OCI-M2 (cell line): ENCODE results near the gene SH3RF3.

Experiments used
- DNase-seq: peaks from one replicate; lab custom pipeline; 2025; ENCODE audit not compliant: unreplicated experiment; lab: John Stamatoyannopoulos, UW

SH3RF3 gene

DNA sequence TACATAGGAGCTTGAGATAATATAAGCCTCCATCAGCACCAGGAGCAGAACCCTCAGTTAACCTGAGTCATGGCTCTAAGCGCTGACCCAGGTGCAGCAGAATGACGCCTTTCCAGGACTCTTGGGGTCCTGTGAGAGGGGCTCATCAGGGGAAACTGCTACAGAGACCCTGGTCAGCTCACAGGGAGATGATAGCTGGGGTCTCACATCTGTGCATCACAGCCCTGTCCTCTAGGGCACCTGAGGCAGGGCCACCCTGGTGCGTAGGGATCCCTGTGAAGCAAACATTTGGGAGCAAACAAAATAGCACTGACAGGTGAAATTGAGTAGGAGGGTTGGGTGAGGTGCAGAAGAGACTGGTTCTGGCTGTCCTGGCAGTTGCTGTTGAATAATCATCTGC lies 219.2 kb downstream of the SH3RF3 start:
- DNase-seq: no peak

- no peak for DNase-seq
Observed at GRCh38 chr2:109348671-109349502, 219.9 kb downstream of the SH3RF3 start.

- DNase-seq: no peak
Observed at GRCh38 chr2:109349503-109350465, 220.8 kb downstream of the SH3RF3 start.

- DNase-seq: no peak
Observed at GRCh38 chr2:109350526-109350925, 221.5 kb downstream of the SH3RF3 start.

DNA sequence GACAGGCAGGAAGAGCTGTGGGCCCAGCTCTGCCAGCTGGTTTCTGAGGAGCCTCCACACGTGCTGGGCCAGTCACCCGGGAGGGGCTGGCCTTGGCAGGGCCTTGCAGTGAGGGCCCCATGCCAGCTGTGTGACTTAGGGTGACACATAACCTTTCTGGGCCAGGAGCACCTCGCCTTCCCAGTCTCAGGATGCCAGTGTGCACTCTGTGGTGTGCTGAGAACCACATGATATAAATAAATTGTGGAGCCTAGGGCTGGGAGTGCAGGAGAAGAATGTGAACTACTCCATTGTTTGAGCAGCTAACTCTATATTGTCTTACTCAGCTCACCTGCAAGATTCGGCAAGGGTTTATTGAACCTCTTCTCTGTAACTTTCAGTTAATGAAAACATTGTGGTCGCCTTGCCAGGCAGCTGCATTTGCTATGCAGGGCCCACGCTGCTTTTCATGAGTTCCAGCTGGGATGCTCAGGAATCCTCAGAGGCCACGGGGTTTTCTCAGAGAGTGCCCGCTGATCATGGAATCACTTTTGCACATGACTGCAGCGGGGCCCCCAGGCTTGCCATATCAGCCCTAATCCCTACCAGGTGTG lies 222.3 kb downstream of the SH3RF3 start:
- no peak for DNase-seq

DNA sequence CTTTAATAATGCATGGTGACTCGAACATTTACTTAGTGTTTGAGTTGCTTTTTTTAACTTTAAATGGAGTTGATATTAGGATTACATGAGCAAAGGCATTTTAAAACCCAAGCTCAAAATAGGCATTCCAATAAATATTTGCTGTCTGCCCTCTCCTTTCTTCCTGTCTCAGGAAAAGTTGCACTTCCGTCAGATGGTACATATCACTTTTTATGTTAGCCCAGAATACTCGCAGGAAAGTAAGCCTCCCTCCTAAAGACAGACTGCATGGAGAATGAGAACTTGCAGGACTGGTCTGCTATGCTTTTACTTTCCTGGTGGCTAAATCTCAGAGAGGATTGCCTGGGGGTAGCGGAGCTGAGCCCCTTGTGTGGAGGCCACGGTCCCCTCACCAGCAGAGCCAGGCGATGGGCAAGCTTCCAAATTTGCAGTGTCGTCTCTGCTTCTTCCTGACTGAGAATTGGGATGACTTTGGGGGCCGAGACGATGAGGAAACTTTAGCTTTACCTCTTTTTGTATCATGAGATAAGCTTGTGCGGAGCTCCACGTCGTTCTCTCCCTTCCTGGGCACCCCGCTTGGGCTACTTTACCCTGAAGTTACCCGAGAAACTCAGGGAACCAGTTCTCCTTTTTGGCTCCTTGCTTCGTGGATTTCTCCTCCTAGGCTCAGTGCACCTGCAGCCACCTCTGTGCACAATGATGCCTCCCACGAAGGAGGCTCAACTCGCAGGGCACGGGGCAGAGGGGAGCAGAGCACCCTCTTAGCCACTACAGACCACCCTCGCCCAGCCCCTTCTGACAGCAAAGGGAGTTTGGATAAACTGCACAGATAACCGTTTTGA lies 223.3 kb downstream of the SH3RF3 start:
- DNase-seq: no peak

DNA sequence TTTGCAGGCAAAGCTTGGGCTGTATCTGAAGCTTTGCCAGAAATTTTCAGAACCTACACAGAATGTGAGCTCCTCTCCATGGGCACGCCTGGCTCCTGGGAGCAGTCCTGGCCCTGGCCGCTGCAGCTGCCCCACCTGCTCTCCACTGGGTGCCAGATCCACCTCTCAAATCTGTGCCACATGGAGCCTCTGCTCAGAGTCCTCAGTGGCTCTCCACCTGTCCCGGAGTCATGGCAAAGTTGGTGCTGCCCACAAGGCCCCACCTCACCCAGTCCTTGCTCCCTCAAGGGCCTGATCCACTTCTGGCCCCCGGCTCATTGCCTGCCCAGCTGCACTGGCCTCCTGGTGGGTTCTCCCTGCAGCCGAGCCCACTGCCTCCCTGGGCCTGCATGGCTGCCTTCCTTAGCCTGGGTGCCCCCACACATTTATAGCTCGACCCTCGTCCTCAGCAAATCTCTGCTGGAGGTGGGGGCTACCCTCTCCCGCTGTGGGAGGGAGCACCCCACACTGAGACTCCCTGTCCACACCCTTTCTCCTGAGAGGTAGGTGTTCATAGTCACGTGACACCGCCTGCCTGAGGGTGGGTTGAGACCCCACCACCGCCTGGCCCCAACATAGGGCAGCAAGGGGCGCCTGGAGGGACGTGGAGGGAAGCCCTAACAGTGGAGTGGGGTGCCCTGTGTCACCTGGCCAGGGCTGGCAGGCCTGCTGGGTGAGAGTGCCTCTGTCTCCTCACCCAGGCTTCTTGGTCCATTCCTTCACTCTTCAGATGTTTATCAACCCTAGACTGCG lies 224.1 kb downstream of the SH3RF3 start:
- no peak for DNase-seq

DNA sequence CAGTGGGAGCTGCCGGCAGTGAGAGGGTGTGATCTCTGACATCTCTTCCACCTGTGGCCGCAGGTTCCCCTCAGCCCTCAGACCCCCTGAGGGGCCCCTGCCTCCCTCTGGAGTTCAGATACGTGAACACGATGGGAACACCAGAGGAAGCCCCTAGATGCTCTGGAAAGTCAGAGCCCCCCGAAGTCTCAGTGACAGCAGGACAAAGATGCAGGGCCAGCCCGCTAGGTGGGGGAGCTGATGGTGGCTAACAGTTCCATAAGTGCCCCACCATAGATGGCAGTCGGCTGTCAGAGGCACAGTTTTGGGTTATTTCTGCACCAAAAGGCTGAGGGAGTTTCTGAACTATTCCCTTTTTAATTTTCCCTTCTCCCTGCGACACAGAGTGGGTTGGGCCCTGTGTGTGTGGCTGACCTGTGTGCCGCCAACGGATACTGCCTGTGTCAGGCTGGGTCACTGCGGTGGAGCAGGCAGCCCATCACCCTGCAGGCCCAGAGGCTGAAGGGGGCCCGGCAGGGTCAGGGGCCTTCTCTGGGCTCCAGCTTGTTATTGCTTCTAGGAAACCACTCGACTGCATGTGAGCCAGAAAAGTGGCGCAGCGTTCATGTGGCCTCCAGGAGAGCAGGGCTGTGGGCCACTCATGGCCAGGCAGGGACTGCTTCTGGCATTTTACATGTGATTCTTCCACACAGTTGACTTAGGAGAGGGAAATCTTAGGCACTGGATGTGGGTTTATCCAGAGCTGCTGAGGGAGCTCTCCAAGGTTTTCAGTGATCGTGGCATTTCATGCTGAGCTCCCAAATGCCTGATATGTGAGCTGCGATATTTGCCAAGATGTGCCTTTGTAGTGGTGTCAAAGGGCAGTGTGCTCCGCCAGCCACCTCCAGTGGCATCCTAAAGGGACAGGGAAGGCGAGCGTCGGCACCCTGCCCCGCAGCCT lies 225.1 kb downstream of the SH3RF3 start:
- no peak for DNase-seq

- DNase-seq: no peak
Observed at GRCh38 chr2:109355192-109355843, 226.3 kb downstream of the SH3RF3 start.

DNA sequence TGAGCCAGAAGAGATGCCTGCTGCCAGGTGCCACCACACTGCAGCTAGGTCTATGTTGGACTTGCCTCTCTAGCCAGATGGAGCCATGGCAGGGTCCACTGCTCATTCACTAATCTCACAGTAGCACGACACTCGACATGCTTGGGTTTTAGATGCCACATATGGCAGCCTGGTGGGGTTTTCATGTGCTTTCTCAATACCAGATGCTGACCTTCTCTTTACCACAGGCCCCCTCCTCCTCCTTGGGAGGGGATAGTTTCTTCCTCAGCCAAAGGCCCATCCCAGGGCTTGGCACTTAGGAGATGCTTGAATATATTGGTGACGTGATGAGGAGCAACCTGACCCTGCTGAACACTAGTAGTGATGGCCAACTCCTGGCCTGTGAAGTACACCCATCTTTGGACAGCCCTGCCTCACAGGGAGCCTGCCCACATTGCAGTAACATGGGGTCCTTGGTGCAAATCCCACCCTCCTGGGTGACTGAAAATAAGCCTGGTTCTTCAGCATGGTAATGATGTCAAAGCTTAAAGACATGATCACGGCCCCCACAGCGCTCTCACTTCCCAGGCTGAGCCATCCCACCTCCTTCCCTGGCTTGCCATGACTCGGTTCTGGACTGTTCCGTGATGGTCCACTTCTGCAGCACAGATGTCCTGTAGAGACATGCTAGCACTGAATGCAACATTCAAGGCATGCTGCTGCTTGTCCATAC lies 227.5 kb downstream of the SH3RF3 start:
- no peak for DNase-seq

- no peak for DNase-seq
Observed at GRCh38 chr2:109364217-109364616, 235.2 kb downstream of the SH3RF3 start.

GRCh38 chr2:109365131-109365530 lies 236.1 kb downstream of the SH3RF3 start:
- no peak for DNase-seq

GRCh38 chr2:109367683-109368082 lies 238.7 kb downstream of the SH3RF3 start:
- DNase-seq: no peak

DNA sequence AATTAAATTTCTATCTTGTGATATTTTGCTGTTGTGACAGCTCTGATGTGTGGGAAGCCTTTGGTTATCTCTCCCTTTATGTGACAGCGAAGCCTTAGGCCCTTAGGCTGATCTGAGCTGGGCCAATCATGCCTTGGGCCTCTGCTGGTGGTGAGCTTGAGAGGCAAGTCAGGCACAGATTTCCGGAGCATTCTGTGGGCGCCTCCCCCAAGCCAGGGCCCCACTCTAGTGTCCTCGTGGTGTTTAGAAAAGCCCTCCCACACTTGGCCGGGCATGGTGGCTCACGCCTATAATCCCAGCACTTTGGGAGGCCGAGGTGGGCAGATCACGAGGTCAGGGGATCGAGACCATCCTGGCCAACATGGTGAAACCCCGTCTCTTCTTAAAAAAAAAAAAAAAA lies 239.8 kb downstream of the SH3RF3 start:
- no peak for DNase-seq

- no peak for DNase-seq
Observed at GRCh38 chr2:109369671-109370191, 240.7 kb downstream of the SH3RF3 start.

DNA sequence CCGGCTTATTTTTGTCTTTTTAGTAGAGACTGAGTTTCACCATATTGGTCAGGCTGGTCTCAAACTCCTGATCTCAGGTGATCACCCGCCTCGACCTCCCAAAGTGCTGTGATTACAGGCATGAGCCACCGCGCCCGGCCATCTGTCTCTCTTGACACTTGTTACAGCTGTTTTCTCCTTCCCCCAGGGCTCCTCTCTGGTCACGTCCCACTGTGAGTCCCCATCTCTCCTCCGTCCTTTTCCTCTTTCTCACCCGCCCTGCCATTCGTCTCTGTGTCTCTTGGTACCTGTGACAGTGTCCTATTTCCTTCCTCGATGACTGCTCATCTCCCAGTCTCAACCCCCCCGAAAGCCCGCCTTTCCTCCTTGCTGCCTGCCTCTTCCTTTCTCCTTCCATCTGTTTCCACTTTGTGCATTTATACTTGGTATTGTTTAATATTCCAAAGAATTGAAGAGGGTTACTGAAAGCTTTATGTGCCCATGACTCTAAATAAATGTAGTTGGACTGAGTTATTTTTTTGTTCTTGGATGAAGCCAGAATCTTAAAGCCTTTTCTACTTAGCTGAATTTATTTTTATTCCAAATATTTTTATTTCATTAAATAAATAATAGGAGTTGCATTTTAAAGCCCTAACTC lies 241.5 kb downstream of the SH3RF3 start:
- DNase-seq: no peak
